ENCODE data around the gene NANOS2. TPM values are rescaled to one million over a fixed set of nuclear protein-coding genes. Genes with fewer than 3 reads are reported as not detected.
A peak's percentile ranks its signal among the peaks of the same experiment; 100 is the strongest.

NANOS2 gene
- total and polyA plus RNA-seq, 2 of the 13 experiments (the other 11 are each of a cell fraction or from before 2014, with no cell fraction given): not detected

DNA sequence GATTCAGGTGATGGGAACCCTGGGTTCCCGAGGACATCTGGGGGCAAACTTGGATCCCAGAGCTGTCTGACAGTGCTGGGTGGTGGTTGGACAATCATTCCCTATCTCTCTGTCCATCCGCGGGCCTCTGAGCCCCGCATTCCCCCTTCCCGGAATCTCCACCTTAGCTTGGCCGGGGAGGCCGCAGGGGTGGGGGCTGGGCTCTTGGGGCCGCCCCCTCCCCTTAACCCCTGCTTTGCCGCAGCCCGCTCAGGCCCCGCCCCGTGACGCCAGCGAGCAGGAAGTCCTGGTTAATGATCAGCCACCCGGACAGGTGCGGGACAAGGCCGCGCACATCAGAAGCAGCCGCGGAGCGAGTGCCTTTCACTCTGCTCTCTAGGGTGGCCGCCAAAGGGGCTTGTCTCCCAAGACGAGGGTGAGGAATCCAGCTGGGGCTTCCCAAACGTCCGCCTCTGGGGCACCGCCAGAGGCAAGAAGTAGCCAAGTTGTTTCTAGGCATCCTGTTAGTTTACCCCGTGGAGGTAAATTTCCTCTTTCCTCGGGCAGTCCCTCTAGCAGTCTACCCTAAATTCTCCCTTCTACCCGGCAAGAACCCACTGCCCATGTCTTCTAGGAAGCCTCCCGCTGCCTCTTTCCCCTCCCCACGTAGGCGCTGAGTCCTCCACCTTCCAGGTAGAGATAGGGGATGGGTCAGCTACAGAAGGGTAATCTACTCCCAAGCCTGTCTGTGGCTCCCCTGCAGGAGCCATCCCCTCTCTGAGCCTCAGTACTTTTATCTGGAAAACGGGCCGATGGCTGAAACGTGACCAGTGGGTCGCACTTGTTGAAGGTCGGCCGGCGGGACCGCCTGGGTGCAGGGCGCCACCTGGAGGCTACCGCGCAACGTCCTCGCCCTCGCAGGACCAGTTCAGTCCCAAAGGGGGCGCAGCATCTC lies 31.7 kb downstream of the NANOS2 start (continued):
- TF ChIP-seq ZNF124 (CRISPR knock-in tag; IDR thresholded peaks at IDR 0.05) (peak; percentile 3; the same call in 1 of the 2 replicates), ZNF570 (CRISPR knock-in tag; IDR thresholded peaks at IDR 0.05; ENCODE audit: borderline replicate concordance) (no peak), IRF2 (CRISPR knock-in tag; IDR thresholded peaks at IDR 0.05) (peak; percentile 87), NFE2L2 (IDR thresholded peaks at IDR 0.05; ENCODE audit: low read length) (no peak), ZNF790 (CRISPR knock-in tag; IDR thresholded peaks at IDR 0.05; ENCODE audit: borderline replicate concordance) (no peak), FOXO1 (CRISPR knock-in tag; IDR thresholded peaks at IDR 0.05) (peak; percentile 77), GATA4 (IDR thresholded peaks at IDR 0.05; ENCODE audit: borderline replicate concordance, low read depth) (no peak), ZNF331 (CRISPR knock-in tag; IDR thresholded peaks at IDR 0.05) (peak; percentile 92), RXRB (CRISPR knock-in tag; IDR thresholded peaks at IDR 0.05; ENCODE audit: borderline replicate concordance) (peak; percentile 85), ZNF205 (CRISPR knock-in tag; IDR thresholded peaks at IDR 0.05) (peak; percentile 71), ZNF431 (CRISPR knock-in tag; IDR thresholded peaks at IDR 0.05; ENCODE audit: borderline replicate concordance, low read depth) (peak; percentile 79), ZNF33B (CRISPR knock-in tag; IDR thresholded peaks at IDR 0.05) (no peak; the same call in 1 of the 2 replicates), POLR2AphosphoS2 (IDR thresholded peaks at IDR 0.05; ENCODE audit: low read depth, low read length) (no peak), ADNP (CRISPR knock-in tag; IDR thresholded peaks at IDR 0.05) (peak; percentile 99), KAT2B (IDR thresholded peaks at IDR 0.05; ENCODE audit: borderline replicate concordance, low read depth, low read length) (no peak)
- TF ChIP-seq, protein P1, sequence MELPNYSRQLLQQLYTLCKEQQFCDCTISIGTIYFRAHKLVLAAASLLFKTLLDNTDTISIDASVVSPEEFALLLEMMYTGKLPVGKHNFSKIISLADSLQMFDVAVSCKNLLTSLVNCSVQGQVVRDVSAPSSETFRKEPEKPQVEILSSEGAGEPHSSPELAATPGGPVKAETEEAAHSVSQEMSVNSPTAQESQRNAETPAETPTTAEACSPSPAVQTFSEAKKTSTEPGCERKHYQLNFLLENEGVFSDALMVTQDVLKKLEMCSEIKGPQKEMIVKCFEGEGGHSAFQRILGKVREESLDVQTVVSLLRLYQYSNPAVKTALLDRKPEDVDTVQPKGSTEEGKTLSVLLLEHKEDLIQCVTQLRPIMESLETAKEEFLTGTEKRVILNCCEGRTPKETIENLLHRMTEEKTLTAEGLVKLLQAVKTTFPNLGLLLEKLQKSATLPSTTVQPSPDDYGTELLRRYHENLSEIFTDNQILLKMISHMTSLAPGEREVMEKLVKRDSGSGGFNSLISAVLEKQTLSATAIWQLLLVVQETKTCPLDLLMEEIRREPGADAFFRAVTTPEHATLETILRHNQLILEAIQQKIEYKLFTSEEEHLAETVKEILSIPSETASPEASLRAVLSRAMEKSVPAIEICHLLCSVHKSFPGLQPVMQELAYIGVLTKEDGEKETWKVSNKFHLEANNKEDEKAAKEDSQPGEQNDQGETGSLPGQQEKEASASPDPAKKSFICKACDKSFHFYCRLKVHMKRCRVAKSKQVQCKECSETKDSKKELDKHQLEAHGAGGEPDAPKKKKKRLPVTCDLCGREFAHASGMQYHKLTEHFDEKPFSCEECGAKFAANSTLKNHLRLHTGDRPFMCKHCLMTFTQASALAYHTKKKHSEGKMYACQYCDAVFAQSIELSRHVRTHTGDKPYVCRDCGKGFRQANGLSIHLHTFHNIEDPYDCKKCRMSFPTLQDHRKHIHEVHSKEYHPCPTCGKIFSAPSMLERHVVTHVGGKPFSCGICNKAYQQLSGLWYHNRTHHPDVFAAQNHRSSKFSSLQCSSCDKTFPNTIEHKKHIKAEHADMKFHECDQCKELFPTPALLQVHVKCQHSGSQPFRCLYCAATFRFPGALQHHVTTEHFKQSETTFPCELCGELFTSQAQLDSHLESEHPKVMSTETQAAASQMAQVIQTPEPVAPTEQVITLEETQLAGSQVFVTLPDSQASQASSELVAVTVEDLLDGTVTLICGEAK (IDR thresholded peaks at IDR 0.05): no peak
- TF ChIP-seq, protein P1 (CRISPR knock-in tag; IDR thresholded peaks at IDR 0.05): peak; percentile 53; the same call in 1 of the 2 replicates
- TF ChIP-seq, protein P2, sequence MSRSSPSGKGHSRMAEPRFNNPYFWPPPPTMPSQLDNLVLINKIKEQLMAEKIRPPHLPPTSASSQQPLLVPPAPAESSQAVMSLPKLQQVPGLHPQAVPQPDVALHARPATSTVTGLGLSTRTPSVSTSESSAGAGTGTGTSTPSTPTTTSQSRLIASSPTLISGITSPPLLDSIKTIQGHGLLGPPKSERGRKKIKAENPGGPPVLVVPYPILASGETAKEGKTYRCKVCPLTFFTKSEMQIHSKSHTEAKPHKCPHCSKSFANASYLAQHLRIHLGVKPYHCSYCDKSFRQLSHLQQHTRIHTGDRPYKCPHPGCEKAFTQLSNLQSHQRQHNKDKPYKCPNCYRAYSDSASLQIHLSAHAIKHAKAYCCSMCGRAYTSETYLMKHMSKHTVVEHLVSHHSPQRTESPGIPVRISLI (CRISPR knock-in tag; IDR thresholded peaks at IDR 0.05; ENCODE audit: borderline replicate concordance): peak; percentile 92
- TF ChIP-seq, protein P3, sequence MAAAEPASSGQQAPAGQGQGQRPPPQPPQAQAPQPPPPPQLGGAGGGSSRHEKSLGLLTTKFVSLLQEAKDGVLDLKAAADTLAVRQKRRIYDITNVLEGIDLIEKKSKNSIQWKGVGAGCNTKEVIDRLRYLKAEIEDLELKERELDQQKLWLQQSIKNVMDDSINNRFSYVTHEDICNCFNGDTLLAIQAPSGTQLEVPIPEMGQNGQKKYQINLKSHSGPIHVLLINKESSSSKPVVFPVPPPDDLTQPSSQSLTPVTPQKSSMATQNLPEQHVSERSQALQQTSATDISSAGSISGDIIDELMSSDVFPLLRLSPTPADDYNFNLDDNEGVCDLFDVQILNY (CRISPR knock-in tag; conservative IDR thresholded peaks at IDR 0.05): 0 out of 2 replicates have a peak, but pooled peaks have one; percentile 20

Measured in HepG2 (cell line).